ENCODE measurements around the gene CHMP6. TPM values are rescaled to one million over a fixed set of nuclear protein-coding genes. Genes with fewer than 3 reads are reported as not detected.

The CHMP6 gene
- total and polyA plus RNA-seq, 7 donors, result 15.7 to 40.4 (median 28.2) TPM

GRCh38 chr17:80965606-80966005 lies 26.0 kb upstream of the CHMP6 start:
- Histone ChIP-seq H3K27ac (peak overlapping the region in 3 of 4 donors; percentile 18 to 55 (median 22)), H3K27me3 (no peaks in the 10 kb centered on the region), H3K4me1 (peaks cover 0 to 57% (median 50%) of the 10 kb centered on the region in 4 donors), H3K4me3 (no peak overlapping the region), H3K9me3 (no peaks in the 10 kb centered on the region), H3K36me3 (peaks cover 0 to 24% (median 3%) of the 10 kb centered on the region in 4 donors)
- no peak for DNase-seq
- no peak for TF ChIP-seq POLR2AphosphoS5 (IDR thresholded peaks at IDR 0.05)
- TF ChIP-seq EP300 (IDR thresholded peaks at IDR 0.05), result no peak
- TF ChIP-seq CTCF (IDR thresholded peaks at IDR 0.05), result no peak
- no peak for TF ChIP-seq POLR2A (IDR thresholded peaks at IDR 0.05)
- 92 to 95% methylated on average over 21 of the region's 21 CpGs for WGBS, 2 donors
- intact Hi-C loops (cut with DNase I), result loop anchor here (10.0 kb wide), 1 partner anchor 511 kb away; no protein-coding TSS in a partner anchor

- Histone ChIP-seq H3K27ac (peak overlapping the region; percentile 44 to 82 (median 70)), H3K4me1 (peaks cover 0 to 44% (median 37%) of the 10 kb centered on the region in 4 donors), H3K9me3 (no peaks in the 10 kb centered on the region), H3K27me3 (no peaks in the 10 kb centered on the region), H3K36me3 (peaks cover 0 to 24% (median 3%) of the 10 kb centered on the region in 4 donors), H3K4me3 (no peak overlapping the region)
- TF ChIP-seq CTCF (IDR thresholded peaks at IDR 0.05) (no peak), EP300 (IDR thresholded peaks at IDR 0.05) (no peak), POLR2AphosphoS5 (IDR thresholded peaks at IDR 0.05) (no peak), POLR2A (IDR thresholded peaks at IDR 0.05) (no peak)
- DNase-seq, result no peak
- intact Hi-C loops (cut with DNase I), result loop anchor here (10.0 kb wide), 1 partner anchor 513 kb away; no protein-coding TSS in a partner anchor
- 59 to 90% methylated on average over 19 of the region's 19 CpGs for WGBS, 2 donors
Measured at GRCh38 chr17:80967404-80967872, 24.2 kb upstream of the CHMP6 start.

GRCh38 chr17:80968602-80969029 lies 23.0 kb upstream of the CHMP6 start:
- WGBS, 2 donors, result 22 to 50% methylated on average over 17 of the region's 17 CpGs
- Histone ChIP-seq H3K4me3 (peak overlapping the region in 1 of 4 donors; percentile 9), H3K36me3 (peaks cover 0 to 24% (median 3%) of the 10 kb centered on the region in 4 donors), H3K27me3 (no peaks in the 10 kb centered on the region), H3K4me1 (peaks cover 0 to 37% (median 34%) of the 10 kb centered on the region in 4 donors), H3K27ac (peak overlapping the region; percentile 44 to 82 (median 70)), H3K9me3 (no peaks in the 10 kb centered on the region)
- intact Hi-C loops (cut with DNase I), result loop anchor here (10.0 kb wide), 1 partner anchor 514 kb away; no protein-coding TSS in a partner anchor
- TF ChIP-seq POLR2A (IDR thresholded peaks at IDR 0.05), result no peak
- peak in 2 of 4 donors; percentile 17 to 30 for TF ChIP-seq POLR2AphosphoS5 (IDR thresholded peaks at IDR 0.05)
- TF ChIP-seq CTCF (IDR thresholded peaks at IDR 0.05), result no peak
- DNase-seq, result peak; percentile 85

- WGBS, 2 donors, result 17 to 51% methylated on average over 20 of the region's 20 CpGs
Measured at GRCh38 chr17:80969030-80969673, 22.5 kb upstream of the CHMP6 start.

More at GRCh38 chr17:80969030-80969673, 22.5 kb upstream of the CHMP6 start:
- H3K4me3 ChIP-seq, result peak overlapping the region in 1 of 4 donors; percentile 9
- H3K9me3 ChIP-seq, result no peaks in the 10 kb centered on the region
- intact Hi-C loops (cut with DNase I), result loop anchor here (10.0 kb wide), 1 partner anchor 514 kb away; no protein-coding TSS in a partner anchor
- DNase-seq, result no peak
- peak overlapping the region; percentile 44 to 82 (median 70) for H3K27ac ChIP-seq
- peaks cover 0 to 19% (median 3%) of the 10 kb centered on the region in 4 donors for H3K36me3 ChIP-seq
- H3K4me1 ChIP-seq, result peaks cover 0 to 37% (median 34%) of the 10 kb centered on the region in 4 donors
- TF ChIP-seq POLR2AphosphoS5 (IDR thresholded peaks at IDR 0.05), result peak in 1 of 4 donors; percentile 25
- no peak for TF ChIP-seq EP300 (IDR thresholded peaks at IDR 0.05)
- no peak for TF ChIP-seq CTCF (IDR thresholded peaks at IDR 0.05)
- TF ChIP-seq POLR2A (IDR thresholded peaks at IDR 0.05), result no peak
- no peaks in the 10 kb centered on the region for H3K27me3 ChIP-seq
